A673 (cell line): ENCODE results near the gene NIBAN1. TPM values are rescaled to one million over a fixed set of nuclear protein-coding genes. Genes with fewer than 3 reads are reported as not detected.

Experiments used
- BruUV-seq: library from RNA; stranded (reverse); fragments of 400-500 nt; replicated peaks from 2 replicates; lab custom pipeline; 2021; lab: Mats Ljungman, UMichigan
- CTCF ChIA-PET: fragments of 300-600 bp; sonication (Branson Sonifier 250); formaldehyde crosslinking; loops from one replicate; lab custom pipeline; 2022; ENCODE audit warnings: antibody characterized with exemption; lab: Charles Lee
- POLR2A ChIA-PET: fragments of 300-600 bp; sonication (Branson Sonifier 250); formaldehyde crosslinking; loops from one replicate; lab custom pipeline; 2022; ENCODE audit warnings: antibody characterized with exemption; ENCODE audit not compliant: low non-redundant PET; lab: Charles Lee
- DNase-seq: peaks from one replicate; pipeline ENCODE4 v3.0.0-alpha.2; 2015; ENCODE audit warnings: low spot score
- H3K27ac ChIP-seq: fragments of 200-600 bp; sonication (generic); 2 replicates; pipeline ENCODE4 v1.5.1; 2016; ENCODE audit warnings: mixed run types, low read depth, mild to moderate bottlenecking, mixed read lengths, antibody characterized with exemption, low read length; ENCODE audit not compliant: poor library complexity, severe bottlenecking
- H3K27me3 ChIP-seq: fragments of 200-600 bp; sonication (generic); replicated peaks from 2 replicates; pipeline ENCODE4 v1.6.1; 2017; ENCODE audit warnings: mixed run types, low read depth, mild to moderate bottlenecking, mixed read lengths, antibody characterized with exemption, low read length; ENCODE audit not compliant: insufficient read depth, poor library complexity
- H3K36me3 ChIP-seq: fragments of 200-600 bp; sonication (generic); 2 replicates; pipeline ENCODE4 v1.6.1; 2016; ENCODE audit warnings: mixed run types, mild to moderate bottlenecking, mixed read lengths, antibody characterized with exemption, low read length; ENCODE audit not compliant: insufficient read depth, poor library complexity, severe bottlenecking
- H3K4me1 ChIP-seq: fragments of 200-600 bp; sonication (generic); 2 replicates; pipeline ENCODE4 v1.6.1; 2017; ENCODE audit warnings: mixed run types, mild to moderate bottlenecking, mixed read lengths, antibody characterized with exemption, low read length; ENCODE audit not compliant: insufficient read depth, poor library complexity, severe bottlenecking
- H3K4me3 ChIP-seq: fragments of 200-600 bp; sonication (generic); 2 replicates; pipeline ENCODE4 v1.5.1; 2016; ENCODE audit warnings: low read depth, mixed run types, mild to moderate bottlenecking, mixed read lengths, low read length; ENCODE audit not compliant: poor library complexity, severe bottlenecking
- H3K9me3 ChIP-seq: fragments of 200-600 bp; sonication (generic); 2 replicates; pipeline ENCODE4 v1.6.1; 2016; ENCODE audit warnings: mixed run types, low read depth, mild to moderate bottlenecking, mixed read lengths, antibody characterized with exemption, low read length; ENCODE audit not compliant: poor library complexity, severe bottlenecking
- EZH2 ChIP-seq: fragments of 200-600 bp; sonication (generic); IDR thresholded peaks from 2 replicates; pipeline ENCODE4 v1.6.1; 2017; ENCODE audit warnings: borderline replicate concordance, low read depth, mild to moderate bottlenecking, mixed read lengths, antibody characterized with exemption, low read length; ENCODE audit not compliant: poor library complexity, severe bottlenecking
- intact Hi-C: fragments of 100-400 bp; cut with micrococcal nuclease; formaldehyde crosslinking; loops from one replicate; pipeline ENCODE4 v1.10.0; 2022; ENCODE audit not compliant: unreplicated experiment
- total RNA-seq: library from RNA; stranded (reverse); gene quantifications from 2 replicates; pipeline ENCODE4 v1.2.3, GENCODE V29; 2021
- TF ChIP-seq, protein P1 (sequence below): fragments of 300-800, 200-600 bp; sonication (generic); conservative IDR thresholded peaks from 2 replicates; pipeline ENCODE4 v1.5.1; 2017; ENCODE audit warnings: low read depth, mild to moderate bottlenecking, antibody characterized with exemption, low read length, moderate library complexity, mixed read lengths

Gene NIBAN1
- total RNA-seq, 1 experiment from 2014 or later: 52.9 TPM

DNA sequence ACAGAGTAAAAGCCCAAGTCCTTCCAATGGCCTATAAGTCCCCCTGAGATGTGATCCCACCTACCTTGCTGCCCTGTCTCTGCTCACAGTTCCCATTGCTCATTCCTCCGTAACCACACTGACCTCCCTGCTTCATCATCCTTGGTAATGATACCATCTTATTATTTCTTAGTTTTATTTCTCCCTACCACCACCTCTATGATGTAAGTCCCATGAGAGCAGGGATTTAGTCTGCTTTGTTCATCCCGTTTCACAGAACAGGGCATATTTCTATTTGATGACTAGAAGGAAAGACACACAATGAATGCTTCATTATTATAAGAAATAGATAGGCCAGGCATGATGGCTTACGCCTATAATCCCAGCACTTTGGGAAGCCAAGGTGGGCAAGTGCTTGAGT lies 22.5 kb downstream of the NIBAN1 start:
- no peak for DNase-seq
- H3K36me3 ChIP-seq: peaks cover 6% of the 10 kb centered on the region
- H3K4me1 ChIP-seq: peaks cover 39% of the 10 kb centered on the region
- intact Hi-C loops: no loop called here
- H3K9me3 ChIP-seq: no peaks in the 10 kb centered on the region
- TF ChIP-seq, protein P1, sequence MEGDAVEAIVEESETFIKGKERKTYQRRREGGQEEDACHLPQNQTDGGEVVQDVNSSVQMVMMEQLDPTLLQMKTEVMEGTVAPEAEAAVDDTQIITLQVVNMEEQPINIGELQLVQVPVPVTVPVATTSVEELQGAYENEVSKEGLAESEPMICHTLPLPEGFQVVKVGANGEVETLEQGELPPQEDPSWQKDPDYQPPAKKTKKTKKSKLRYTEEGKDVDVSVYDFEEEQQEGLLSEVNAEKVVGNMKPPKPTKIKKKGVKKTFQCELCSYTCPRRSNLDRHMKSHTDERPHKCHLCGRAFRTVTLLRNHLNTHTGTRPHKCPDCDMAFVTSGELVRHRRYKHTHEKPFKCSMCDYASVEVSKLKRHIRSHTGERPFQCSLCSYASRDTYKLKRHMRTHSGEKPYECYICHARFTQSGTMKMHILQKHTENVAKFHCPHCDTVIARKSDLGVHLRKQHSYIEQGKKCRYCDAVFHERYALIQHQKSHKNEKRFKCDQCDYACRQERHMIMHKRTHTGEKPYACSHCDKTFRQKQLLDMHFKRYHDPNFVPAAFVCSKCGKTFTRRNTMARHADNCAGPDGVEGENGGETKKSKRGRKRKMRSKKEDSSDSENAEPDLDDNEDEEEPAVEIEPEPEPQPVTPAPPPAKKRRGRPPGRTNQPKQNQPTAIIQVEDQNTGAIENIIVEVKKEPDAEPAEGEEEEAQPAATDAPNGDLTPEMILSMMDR: no peak
- TF ChIP-seq EZH2: no peak
- ChIA-PET CTCF (no interaction called here), POLR2A (no interaction called here)
- no peak overlapping the region for H3K4me3 ChIP-seq
- no peak overlapping the region for H3K27ac ChIP-seq
- BruUV-seq: no TSS peak
- no peaks in the 10 kb centered on the region for H3K27me3 ChIP-seq

DNA sequence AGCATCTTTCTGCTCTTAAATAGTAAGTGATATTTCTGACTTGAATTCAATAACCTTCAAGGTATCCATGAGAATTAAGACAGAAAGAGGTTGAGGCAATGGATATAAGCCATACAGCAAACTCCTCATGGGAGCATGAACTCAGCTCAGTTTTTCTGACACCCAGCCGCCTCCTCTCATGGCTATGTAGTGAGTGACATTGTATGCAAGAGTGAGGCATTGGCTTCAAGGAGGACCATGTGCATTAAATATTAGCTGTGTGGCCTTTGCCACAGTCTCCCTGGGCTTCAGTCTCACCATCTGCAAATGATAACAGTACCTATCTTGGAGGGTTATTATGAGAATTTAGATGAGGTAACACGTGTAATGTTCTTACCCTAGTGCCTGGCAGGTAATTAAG lies 23.4 kb downstream of the NIBAN1 start:
- TF ChIP-seq, protein P1: no peak
- no peak for TF ChIP-seq EZH2
- Histone ChIP-seq H3K27ac (no peak overlapping the region), H3K27me3 (no peaks in the 10 kb centered on the region), H3K9me3 (no peaks in the 10 kb centered on the region), H3K36me3 (peaks cover 2% of the 10 kb centered on the region), H3K4me1 (peaks cover 45% of the 10 kb centered on the region), H3K4me3 (no peak overlapping the region)
- no peak for DNase-seq
- ChIA-PET POLR2A (no interaction called here), CTCF (no interaction called here)
- intact Hi-C loops: no loop called here
- no TSS peak for BruUV-seq

DNA sequence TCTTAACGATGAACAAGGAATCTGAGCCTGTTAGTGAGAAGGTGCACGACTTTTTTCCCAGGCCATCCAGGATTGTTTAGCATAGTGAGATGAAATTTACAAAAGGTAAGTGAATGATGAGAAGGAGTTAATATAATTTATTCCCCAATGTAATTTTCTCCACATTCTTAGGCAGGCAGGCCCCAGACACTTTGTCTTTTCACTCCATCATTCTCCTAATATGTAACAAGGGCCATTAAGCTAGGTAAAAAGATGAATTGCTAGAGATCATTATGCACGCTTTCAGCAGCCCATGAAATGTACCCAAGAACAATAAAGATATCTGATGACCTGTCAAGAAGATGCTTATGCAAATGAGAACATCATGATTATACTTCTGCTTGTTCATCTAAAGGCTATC lies 24.1 kb downstream of the NIBAN1 start:
- ChIA-PET POLR2A (no interaction called here), CTCF (no interaction called here)
- H3K27ac ChIP-seq: no peak overlapping the region
- H3K9me3 ChIP-seq: no peaks in the 10 kb centered on the region
- no peak overlapping the region for H3K4me3 ChIP-seq
- no TSS peak for BruUV-seq
- H3K4me1 ChIP-seq: peaks cover 52% of the 10 kb centered on the region
- no peak for TF ChIP-seq EZH2
- TF ChIP-seq, protein P1: no peak
- H3K27me3 ChIP-seq: no peaks in the 10 kb centered on the region
- intact Hi-C loops: no loop called here
- DNase-seq: no peak
- no peaks in the 10 kb centered on the region for H3K36me3 ChIP-seq
